HG02571 (cell line): ENCODE measurements around the gene SCN4A.
"Not testable (repeated sequence)": the region's sequence is repeated elsewhere in the genome, so short reads cannot be mapped to it uniquely, and the experiment has no call there.

Experiments
- ATAC-seq: cut with Tn5 transposase; IDR thresholded peaks from one replicate; pipeline ENCODE4 v1.9.1; 2021; ENCODE audit warnings: mild to moderate bottlenecking, moderate library complexity; ENCODE audit not compliant: unreplicated experiment

Gene SCN4A

GRCh38 chr17:63986821-63987220 is 14.1 kb upstream of the SCN4A start:
- ATAC-seq, result no peak

DNA sequence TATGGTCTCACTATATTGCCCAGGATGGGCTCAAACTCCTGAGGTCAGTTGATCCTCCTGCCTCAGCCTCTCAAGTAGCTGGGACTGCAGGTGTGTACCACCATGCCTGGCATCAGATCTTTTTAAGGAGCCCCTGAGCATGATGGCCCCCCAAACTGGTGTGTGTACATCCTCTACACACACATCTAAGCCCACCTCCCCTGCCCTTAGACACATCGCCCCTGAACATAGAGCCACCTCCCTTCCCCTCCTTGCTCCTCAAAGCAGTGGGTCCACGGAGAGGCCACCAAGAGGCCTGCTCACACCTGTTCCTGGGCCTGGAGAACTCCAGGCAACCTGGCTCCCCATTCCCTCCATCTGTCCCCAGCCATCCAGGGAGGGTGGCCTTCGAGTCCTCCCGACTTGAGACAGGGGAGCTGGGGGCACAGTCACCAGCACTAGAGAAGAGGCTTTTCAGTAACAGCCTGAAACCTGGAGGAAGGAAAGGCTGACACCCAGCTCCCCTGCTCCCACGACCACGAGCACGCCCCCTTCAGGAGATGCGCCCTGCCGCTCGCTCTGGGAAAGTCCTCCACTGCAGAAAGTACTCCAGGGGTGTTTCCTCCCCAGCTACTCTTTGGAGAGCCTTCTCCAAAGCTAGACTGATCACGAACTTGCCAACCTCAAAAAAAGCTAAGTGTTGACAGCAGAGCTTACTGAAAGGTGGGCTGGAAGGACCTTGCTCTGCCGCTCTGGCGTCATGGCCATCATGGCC is 12.8 kb upstream of the SCN4A start:
- ATAC-seq, result no peak

DNA sequence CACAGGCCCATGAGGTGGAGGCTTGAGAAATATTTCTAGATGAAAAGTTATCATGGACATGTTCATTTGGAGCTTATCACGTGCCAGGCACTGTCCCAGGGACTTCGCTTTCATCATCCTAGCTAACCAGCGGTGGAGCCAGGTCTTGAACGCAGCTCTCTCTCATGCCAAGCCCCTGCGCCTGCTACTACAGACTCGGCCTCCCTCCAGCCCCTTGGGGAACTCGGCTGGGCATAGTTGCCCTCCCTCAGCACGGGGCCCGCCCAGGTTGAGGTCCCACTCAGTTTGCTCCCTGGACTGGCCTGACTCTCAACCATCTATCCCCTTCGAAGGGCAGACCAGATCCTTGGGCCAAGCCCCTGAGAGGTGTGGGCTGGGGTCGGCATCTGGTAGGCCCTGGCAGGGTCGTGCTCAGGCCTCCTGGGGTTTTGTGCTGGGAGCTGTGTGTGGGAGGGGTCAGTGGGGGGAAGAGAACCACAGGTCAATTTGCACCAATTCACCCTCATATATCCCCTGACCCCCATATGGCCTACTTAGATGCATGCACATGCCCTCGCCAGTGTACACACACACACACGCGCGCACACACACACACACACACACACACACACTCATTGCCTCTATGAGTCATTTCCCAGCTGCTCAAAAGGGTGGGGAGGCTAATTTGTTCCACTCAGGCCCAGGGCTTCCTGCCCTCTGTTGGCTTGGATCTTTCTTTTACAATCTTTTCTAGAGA is 12.1 kb upstream of the SCN4A start:
- ATAC-seq, result no peak

- no peak for ATAC-seq
These were observed 11.5 kb upstream of the SCN4A start for GRCh38 chr17:63984236-63984635.

- ATAC-seq, result no peak
These were observed 10.6 kb upstream of the SCN4A start for GRCh38 chr17:63983320-63983719.

GRCh38 chr17:63982641-63983040 is 9.9 kb upstream of the SCN4A start:
- ATAC-seq, result not testable (repeated sequence)

- ATAC-seq, result no peak
These were observed 5.8 kb upstream of the SCN4A start for GRCh38 chr17:63978272-63979200.

DNA sequence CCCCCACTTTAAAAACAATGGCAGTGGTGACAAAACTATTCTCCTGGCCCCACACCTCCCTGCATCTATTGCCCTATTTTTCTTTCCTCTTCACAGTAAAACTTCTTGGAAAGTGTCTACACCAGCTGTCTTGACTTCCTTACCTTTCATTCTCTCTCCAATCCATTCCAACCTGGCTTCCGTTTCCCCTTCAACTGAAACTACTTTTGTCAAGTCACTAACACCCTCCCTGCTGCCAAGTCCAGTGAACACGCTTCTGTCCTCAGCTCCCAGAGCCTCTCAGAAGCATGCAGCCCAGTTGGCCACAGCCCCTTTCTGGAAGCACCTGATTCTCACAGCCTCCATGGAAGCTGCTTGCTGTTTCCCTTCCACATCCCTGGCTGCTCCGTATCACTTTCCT is 4.0 kb upstream of the SCN4A start:
- ATAC-seq, result no peak

DNA sequence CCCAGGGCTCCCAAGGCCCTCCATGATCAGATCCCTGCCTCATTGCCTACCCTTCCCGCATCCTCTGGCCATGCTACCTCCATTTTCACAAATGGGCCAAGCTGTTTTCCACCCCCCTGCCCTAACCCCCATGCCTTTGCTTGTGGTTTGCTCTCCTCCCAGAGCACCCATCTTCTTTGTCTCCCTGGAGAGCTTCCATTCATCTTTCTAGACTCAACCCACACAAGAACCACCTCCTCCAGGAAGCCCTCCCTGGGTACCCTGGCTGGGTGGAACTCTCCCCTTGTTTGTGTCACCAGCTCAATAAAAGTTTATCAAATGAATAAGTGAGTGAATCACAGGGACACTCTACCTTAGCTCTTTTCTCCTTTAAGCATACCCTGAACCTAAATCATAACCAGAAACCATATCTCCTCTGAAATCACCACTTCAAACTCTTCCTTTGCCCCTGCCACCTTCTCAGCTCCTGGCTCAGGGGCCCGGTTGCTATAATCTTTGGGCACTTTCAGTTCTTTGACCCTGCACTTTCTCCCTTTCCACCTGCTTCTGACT is 2.9 kb upstream of the SCN4A start:
- ATAC-seq, result no peak

- ATAC-seq, result no peak
These were observed 2.0 kb upstream of the SCN4A start for GRCh38 chr17:63974594-63975192.

DNA sequence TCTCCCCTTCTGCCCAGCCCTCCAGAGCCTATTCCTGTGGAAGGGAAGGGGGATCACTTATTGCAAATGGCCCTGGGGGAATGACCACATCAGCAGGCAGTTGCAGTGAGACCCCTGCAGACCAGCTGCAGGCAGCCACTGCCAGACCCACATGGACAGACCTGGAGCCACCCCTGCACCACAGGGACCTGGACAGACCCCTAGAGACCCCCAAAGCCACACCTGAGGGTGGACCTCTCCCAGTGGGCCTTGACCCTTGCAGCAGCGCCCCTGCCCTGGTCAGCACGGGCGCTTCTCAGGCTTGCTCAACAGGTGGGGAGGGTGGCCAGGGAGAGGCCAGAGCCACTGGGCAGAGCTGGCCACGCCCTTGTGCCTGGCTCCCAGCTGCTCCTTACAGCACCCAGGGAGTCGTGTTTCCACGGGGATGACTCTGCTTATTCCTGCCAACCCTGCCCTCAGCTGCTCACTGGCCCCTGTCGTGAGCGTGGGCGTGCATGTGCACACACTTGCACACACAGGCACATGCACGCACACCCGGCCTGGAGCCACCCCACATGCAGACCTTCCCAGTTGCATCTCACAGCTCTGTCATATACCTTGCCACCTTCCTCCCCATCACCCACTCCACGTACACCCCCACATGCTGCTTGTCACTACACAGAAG is 1.3 kb upstream of the SCN4A start:
- ATAC-seq, result no peak

DNA sequence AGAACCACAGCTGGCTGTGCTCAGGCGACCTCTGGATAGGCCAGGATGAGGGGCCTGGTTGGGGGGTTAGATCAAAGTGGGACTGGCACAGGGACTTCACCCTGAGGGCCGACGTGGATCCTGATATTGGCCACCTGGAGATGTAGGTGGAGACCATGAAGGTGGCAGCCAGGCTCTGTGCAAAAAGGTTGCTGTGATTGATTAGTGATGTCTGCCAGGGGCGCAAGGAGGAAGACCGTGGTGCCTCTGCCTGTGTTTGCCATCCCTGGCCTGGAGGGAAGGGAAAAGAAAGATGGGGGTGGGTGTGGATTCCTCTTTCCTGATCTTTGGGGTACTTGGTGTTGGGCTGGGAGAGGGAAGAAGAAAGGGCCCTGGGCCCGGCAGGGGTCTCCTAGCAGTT is 529 bp upstream of the SCN4A start:
- ATAC-seq, result no peak

- ATAC-seq, result no peak
These were observed 3.4 kb downstream of the SCN4A start for GRCh38 chr17:63969278-63969677.

GRCh38 chr17:63967953-63968352 is 4.8 kb downstream of the SCN4A start:
- ATAC-seq, result no peak

GRCh38 chr17:63966646-63967264 is 6.0 kb downstream of the SCN4A start:
- ATAC-seq, result no peak

DNA sequence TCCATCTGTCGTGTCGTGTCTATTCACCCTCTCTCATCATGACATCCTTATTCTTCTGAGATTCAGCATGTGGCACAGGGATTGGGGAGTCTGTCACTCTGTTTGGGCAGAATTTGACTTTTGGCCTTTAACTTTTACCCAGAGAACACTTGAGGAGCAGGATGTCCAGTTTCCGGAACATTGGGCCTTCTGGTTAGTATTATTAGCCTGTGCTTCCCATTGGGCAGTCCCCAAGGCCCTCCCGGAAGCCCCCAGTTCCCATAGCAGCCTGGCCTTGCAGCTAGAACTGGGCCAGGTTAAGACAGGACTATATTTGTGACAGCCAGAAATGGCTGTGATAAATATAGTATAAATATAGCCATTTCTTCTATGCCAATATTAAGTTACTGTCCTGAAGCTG is 9.6 kb downstream of the SCN4A start:
- no peak for ATAC-seq

DNA sequence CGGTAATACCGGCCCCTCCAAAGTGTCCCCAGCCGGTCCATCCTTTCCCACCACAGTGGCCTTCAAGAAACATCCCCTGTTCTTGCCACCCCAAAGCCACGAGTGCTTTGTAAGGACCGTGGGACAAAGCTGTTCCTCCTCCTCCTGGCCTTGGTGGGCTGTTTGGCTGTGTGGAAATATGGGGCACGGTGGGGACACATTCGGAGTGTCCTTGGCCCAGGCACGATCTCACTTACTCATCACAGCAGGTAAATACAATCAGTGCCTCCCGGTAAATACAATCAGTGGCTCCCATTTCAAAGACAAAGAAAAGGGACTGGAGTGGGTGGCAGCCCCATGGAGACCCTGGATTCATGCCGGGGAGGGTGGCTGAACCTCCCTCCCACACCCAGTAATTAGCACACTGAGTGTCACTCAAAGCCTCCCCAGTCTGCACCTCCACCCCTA is 10.4 kb downstream of the SCN4A start:
- ATAC-seq, result no peak

DNA sequence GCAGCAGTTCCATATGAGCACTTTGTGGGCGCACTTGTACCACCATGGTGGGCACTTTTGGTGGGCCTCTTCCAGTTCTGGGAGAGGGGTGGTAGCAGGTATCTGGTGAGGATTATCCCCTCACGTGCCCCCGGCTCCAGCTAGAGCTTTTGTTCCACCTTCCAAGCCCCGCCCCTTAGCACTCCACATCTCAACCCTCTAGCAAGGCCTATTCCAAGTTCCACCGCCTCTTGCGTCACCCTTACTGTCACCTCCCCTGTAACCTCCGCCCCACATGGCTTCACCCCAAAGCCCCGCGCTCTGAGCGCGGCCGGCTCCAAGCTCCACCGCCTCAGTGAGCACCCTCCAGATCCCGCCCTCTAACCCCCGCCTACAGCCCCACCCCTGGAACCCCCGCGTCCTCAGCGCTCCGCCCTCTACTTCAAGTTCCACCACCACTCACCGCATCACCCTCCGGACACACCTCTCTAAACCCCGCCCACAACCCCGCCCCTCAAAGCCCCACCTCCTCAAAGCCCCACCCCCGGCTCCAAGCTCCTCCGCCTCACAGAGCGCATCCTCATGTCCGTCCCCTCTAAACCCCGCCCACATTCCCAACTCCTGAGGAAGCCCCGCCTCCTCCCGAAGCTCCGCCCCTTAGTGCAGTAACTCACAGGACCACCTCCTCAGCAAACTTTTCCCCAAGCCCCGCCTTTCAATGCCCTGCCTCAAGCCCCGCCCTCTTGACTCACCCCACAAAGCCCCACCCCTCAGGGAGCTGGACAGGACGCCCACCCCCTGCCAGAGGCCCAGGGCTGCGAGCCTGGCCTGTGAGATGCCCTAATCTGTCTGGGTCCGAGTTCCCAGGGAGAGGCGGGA is 11.1 kb downstream of the SCN4A start:
- no peak for ATAC-seq

GRCh38 chr17:63960430-63960829 is 12.3 kb downstream of the SCN4A start:
- ATAC-seq, result no peak
